Measurements from ENCODE around the gene CCSER2.

CCSER2 gene

GRCh38 chr10:84534168-84534567, 205.8 kb downstream of the CCSER2 start:
- TF ChIP-seq EZH2 (IDR thresholded peaks at IDR 0.05) (no peak), FOXP2 (optimal IDR thresholded peaks at IDR 0.05; ENCODE audit: control extremely low read depth, extremely low read length, insufficient read depth) (no peak), POLR2AphosphoS5 (IDR thresholded peaks at IDR 0.05; ENCODE audit: borderline replicate concordance, low read depth, low read length) (no peak)
- Histone ChIP-seq H3K4me3 (no peak overlapping the region), H3K9me3 (ENCODE audit: low read depth, low read length) (no peaks in the 10 kb centered on the region), H3K9ac (ENCODE audit: insufficient read length) (no peak overlapping the region), H3K36me3 (ENCODE audit: insufficient read depth, low read length) (no peaks in the 10 kb centered on the region), H3K27ac (no peak overlapping the region)
- DNase-seq (ENCODE audit: low read depth, low spot score): no peak

- Histone ChIP-seq H3K36me3 (ENCODE audit: insufficient read depth, low read length) (no peaks in the 10 kb centered on the region), H3K4me3 (no peak overlapping the region), H3K27ac (no peak overlapping the region), H3K9ac (ENCODE audit: insufficient read length) (no peak overlapping the region), H3K9me3 (ENCODE audit: low read depth, low read length) (no peaks in the 10 kb centered on the region)
- TF ChIP-seq EZH2 (IDR thresholded peaks at IDR 0.05) (no peak), POLR2AphosphoS5 (IDR thresholded peaks at IDR 0.05; ENCODE audit: borderline replicate concordance, low read depth, low read length) (no peak), FOXP2 (optimal IDR thresholded peaks at IDR 0.05; ENCODE audit: control extremely low read depth, extremely low read length, insufficient read depth) (no peak)
- no peak for DNase-seq (ENCODE audit: low read depth, low spot score)
Measured at GRCh38 chr10:84537447-84537931, 209.1 kb downstream of the CCSER2 start.

- H3K9ac ChIP-seq (ENCODE audit: insufficient read length): no peak overlapping the region
- TF ChIP-seq EZH2 (IDR thresholded peaks at IDR 0.05): no peak
- no peak for TF ChIP-seq POLR2AphosphoS5 (IDR thresholded peaks at IDR 0.05; ENCODE audit: borderline replicate concordance, low read depth, low read length)
- TF ChIP-seq FOXP2 (optimal IDR thresholded peaks at IDR 0.05; ENCODE audit: control extremely low read depth, extremely low read length, insufficient read depth): no peak
- no peak overlapping the region for H3K4me3 ChIP-seq
- no peak overlapping the region for H3K27ac ChIP-seq
- H3K36me3 ChIP-seq (ENCODE audit: insufficient read depth, low read length): no peaks in the 10 kb centered on the region
- H3K9me3 ChIP-seq (ENCODE audit: low read depth, low read length): no peaks in the 10 kb centered on the region
- DNase-seq (ENCODE audit: low read depth, low spot score): no peak
Measured at GRCh38 chr10:84538036-84538435, 209.6 kb downstream of the CCSER2 start.

- TF ChIP-seq EZH2 (IDR thresholded peaks at IDR 0.05): no peak
- no peak for TF ChIP-seq POLR2AphosphoS5 (IDR thresholded peaks at IDR 0.05; ENCODE audit: borderline replicate concordance, low read depth, low read length)
- no peak for TF ChIP-seq FOXP2 (optimal IDR thresholded peaks at IDR 0.05; ENCODE audit: control extremely low read depth, extremely low read length, insufficient read depth)
- DNase-seq (ENCODE audit: low read depth, low spot score): no peak
- no peak overlapping the region for H3K27ac ChIP-seq
- no peak overlapping the region for H3K9ac ChIP-seq (ENCODE audit: insufficient read length)
- H3K9me3 ChIP-seq (ENCODE audit: low read depth, low read length): no peaks in the 10 kb centered on the region
- H3K36me3 ChIP-seq (ENCODE audit: insufficient read depth, low read length): no peaks in the 10 kb centered on the region
- no peak overlapping the region for H3K4me3 ChIP-seq
Measured at GRCh38 chr10:84539216-84539615, 210.8 kb downstream of the CCSER2 start.

GRCh38 chr10:84540022-84540616, 211.7 kb downstream of the CCSER2 start:
- TF ChIP-seq EZH2 (IDR thresholded peaks at IDR 0.05): no peak
- Histone ChIP-seq H3K36me3 (ENCODE audit: insufficient read depth, low read length) (no peaks in the 10 kb centered on the region), H3K9ac (ENCODE audit: insufficient read length) (no peak overlapping the region), H3K4me3 (no peak overlapping the region), H3K9me3 (ENCODE audit: low read depth, low read length) (no peaks in the 10 kb centered on the region), H3K27ac (no peak overlapping the region)
- DNase-seq (ENCODE audit: low read depth, low spot score): no peak

GRCh38 chr10:84540617-84541288, 212.4 kb downstream of the CCSER2 start:
- no peak overlapping the region for H3K9ac ChIP-seq (ENCODE audit: insufficient read length)
- no peak overlapping the region for H3K4me3 ChIP-seq
- H3K27ac ChIP-seq: no peak overlapping the region
- no peaks in the 10 kb centered on the region for H3K36me3 ChIP-seq (ENCODE audit: insufficient read depth, low read length)
- H3K9me3 ChIP-seq (ENCODE audit: low read depth, low read length): no peaks in the 10 kb centered on the region
- TF ChIP-seq FOXP2 (optimal IDR thresholded peaks at IDR 0.05; ENCODE audit: control extremely low read depth, extremely low read length, insufficient read depth): no peak
- DNase-seq (ENCODE audit: low read depth, low spot score): no peak

GRCh38 chr10:84541289-84541637, 212.9 kb downstream of the CCSER2 start:
- H3K9ac ChIP-seq (ENCODE audit: insufficient read length): no peak overlapping the region
- no peaks in the 10 kb centered on the region for H3K9me3 ChIP-seq (ENCODE audit: low read depth, low read length)
- H3K27ac ChIP-seq: no peak overlapping the region
- TF ChIP-seq EZH2 (IDR thresholded peaks at IDR 0.05): no peak
- TF ChIP-seq POLR2AphosphoS5 (IDR thresholded peaks at IDR 0.05; ENCODE audit: borderline replicate concordance, low read depth, low read length): no peak
- no peak for TF ChIP-seq FOXP2 (optimal IDR thresholded peaks at IDR 0.05; ENCODE audit: control extremely low read depth, extremely low read length, insufficient read depth)
- no peak overlapping the region for H3K4me3 ChIP-seq
- no peaks in the 10 kb centered on the region for H3K36me3 ChIP-seq (ENCODE audit: insufficient read depth, low read length)
- DNase-seq (ENCODE audit: low read depth, low spot score): no peak

- Histone ChIP-seq H3K9me3 (ENCODE audit: low read depth, low read length) (no peaks in the 10 kb centered on the region), H3K36me3 (ENCODE audit: insufficient read depth, low read length) (no peaks in the 10 kb centered on the region), H3K4me3 (no peak overlapping the region), H3K9ac (ENCODE audit: insufficient read length) (no peak overlapping the region), H3K27ac (no peak overlapping the region)
- no peak for DNase-seq (ENCODE audit: low read depth, low spot score)
- TF ChIP-seq EZH2 (IDR thresholded peaks at IDR 0.05) (no peak), FOXP2 (optimal IDR thresholded peaks at IDR 0.05; ENCODE audit: control extremely low read depth, extremely low read length, insufficient read depth) (no peak), POLR2AphosphoS5 (IDR thresholded peaks at IDR 0.05; ENCODE audit: borderline replicate concordance, low read depth, low read length) (no peak)
Measured at GRCh38 chr10:84542522-84543490, 214.4 kb downstream of the CCSER2 start.

All from SK-N-MC (cell line).